NCI-H1694 (cell line): ENCODE data around the gene IFNL2.
"Not testable (repeated sequence)": the region's sequence is repeated elsewhere in the genome, so short reads cannot be mapped to it uniquely, and the experiment has no call there.

Source experiments
- DNase-seq: peaks from one replicate; lab custom pipeline; 2025; lab: John Stamatoyannopoulos, UW

The IFNL2 gene

DNA sequence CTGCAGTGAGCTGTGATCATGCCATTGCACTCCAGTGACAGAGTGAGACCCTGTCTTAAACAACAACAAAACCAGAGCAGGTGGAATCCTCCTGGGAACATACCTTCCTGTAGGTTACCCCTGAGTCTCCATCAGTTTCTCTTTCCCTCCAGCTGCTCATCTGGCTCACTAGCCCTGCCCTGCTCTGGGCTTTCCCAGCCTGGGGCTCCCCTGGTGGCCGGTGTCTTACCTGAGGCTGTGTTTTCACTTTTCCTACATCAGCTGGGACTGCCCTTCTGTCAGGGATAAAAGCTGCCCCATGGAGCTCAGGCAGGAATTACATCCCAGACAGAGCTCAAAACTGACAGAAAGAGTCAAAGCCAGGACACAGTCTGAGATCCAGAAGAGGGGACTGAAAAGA is at the start of gene IFNL2:
TSS of gene IFNL2 (plus strand) at position 312 of the 400 bp plus-strand sequence. CDS start 173 bp downstream, outside the sequence.
- not testable (repeated sequence) for DNase-seq

GRCh38 chr19:39219108-39219507 is 49.1 kb upstream of the IFNL2 start:
- not testable (repeated sequence) for DNase-seq

GRCh38 chr19:39223703-39224279 is 44.4 kb upstream of the IFNL2 start:
- DNase-seq, result no peak

- DNase-seq, result no peak
Measured at GRCh38 chr19:39224910-39225309, 43.3 kb upstream of the IFNL2 start.

GRCh38 chr19:39230096-39230764 is 38.0 kb upstream of the IFNL2 start:
- DNase-seq, result no peak

DNA sequence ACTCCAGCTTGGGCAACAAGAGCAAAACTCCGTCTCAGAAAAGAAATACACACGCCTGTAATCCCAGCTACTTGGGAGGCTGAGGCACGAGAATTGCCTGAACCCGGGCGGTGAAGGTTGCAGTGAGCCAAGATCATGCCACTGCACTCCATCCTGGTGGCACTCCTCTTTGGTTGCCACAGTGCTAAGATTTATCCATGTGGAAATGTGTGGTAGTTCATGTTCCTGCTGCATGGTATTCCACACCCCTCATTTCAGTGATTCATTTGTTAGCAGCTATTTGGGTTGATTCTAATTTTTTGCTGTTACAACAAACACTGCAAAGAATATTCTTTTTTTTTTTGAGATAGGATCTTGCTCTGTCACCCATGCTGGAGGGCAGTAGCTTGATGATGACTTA is 35.5 kb upstream of the IFNL2 start:
- no peak for DNase-seq

DNA sequence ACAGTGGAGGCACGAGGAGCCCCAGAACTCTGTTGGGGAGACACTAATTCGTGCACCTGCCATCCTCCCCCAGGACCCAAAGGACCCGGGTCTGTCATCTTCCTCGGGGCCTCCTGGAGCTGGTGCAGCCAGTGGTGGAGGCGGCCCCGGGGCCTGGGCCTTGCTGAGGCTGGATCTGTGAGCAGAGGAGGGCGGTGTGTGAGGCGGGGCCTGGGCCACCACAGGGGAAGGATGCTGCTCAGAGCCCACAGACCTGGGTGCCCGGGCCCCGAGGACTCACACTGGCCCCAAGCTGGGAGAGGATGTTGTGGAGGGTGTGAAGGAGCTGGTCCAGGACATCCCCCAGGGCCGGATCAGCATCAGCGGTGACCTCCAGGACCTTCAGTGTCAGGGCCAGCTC is 31.7 kb upstream of the IFNL2 start:
- DNase-seq, result no peak

DNA sequence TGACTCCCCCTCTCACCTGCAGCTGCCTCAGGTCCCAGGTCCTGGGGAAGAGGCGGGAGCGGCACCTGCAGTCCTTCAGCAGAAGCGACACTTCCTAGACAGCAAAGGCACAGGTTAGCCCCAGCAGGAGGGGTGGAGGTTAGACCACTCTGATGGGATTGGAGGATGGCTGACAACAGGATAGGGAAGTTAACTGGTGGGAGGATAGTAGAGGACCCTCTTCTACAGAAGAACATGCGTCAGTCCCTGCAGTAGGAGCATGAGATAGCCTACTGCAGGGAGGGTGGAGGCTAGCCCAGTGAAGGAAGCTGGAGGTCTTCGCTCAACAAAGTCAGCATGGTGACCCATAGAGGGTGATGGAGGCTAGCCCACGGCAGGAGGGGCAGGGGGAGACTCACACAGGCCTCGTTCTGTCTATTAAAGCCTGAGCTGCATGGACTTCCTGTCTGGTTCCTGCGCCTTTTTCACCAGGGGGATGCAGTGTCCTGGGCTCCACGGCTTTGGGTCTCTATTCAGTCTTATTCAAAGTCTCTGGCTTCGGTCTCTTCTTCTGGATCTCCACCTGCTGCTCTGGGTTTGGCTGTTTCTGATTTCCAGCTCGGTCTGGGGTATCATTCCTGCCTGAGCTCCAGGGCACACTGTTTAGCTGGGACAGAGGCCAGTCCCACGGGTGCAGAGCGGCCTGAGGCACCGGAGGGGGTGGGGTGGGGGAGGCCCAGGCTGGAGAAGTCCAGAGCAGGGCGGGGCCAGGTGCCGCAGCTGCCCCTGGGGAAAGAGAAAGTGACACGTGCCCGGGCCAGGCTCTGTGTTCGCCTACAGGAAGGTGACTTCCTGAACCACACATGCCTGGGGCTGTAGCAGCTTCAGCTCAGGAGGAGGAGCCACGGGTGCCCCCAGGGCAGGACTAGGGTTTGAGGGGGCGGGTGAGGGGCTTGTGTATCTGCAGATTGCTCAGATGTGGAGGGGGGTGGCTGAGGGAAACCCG is 30.7 kb upstream of the IFNL2 start:
- DNase-seq, result no peak

DNA sequence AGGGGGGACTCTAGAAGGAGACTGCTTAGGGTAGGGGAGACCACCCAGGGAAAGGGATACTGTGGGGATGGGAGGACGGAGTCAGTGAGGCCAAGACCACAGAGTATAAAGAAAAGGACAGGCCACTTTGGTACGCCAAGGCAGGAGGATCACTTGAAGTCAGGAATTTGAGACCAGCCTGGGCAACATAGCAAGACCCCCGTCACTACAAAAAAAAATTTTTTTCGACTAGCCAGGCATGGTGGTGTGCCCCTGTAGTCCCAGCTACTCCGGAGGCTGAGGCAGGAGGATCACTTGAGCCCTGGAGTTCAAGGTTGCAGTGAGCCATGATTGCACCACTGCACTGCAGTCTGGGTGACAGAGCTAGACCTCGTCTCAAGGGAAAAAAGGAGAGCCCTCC is 30.0 kb upstream of the IFNL2 start:
- no peak for DNase-seq

DNA sequence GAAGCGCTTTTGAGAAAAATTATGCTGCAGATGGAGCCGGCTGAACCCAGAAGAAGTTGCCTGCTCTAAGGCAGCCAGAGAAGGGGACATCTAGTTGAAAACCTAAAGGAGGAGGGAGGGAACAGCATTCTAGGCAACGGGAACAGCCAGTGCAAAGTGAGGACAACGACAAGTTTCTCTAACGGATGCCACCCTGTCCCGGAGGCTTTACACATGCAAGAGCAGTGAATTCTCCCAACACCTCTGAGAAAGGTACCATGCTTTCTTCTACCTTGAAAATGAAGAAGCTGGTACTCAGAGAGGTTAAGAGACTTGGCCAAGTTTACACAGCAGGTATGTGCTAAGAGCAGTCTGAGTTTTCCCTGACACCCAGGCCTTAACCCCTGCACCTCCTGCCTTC is 29.3 kb upstream of the IFNL2 start:
- no peak for DNase-seq

DNA sequence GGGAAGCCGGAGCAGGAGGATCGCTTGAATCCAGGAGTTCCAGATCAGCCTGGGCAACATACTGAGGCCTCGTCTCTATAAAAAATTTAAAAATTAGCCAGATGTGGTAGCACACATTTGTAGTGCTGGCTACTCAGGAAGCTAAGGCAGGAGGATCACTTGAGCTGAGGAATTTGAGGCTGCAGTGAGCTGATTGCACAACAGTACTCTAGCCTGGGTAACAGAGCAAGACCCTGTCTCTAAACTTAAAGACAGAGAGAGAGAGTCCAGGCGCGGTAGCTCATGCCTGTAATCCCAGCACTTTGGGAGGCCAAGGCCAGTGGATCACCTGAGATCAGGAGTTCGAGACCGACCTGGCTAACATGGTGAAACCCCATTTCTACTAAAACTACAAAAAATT is 27.8 kb upstream of the IFNL2 start:
- DNase-seq, result no peak

GRCh38 chr19:39243741-39244140 is 24.5 kb upstream of the IFNL2 start:
- DNase-seq, result not testable (repeated sequence)

DNA sequence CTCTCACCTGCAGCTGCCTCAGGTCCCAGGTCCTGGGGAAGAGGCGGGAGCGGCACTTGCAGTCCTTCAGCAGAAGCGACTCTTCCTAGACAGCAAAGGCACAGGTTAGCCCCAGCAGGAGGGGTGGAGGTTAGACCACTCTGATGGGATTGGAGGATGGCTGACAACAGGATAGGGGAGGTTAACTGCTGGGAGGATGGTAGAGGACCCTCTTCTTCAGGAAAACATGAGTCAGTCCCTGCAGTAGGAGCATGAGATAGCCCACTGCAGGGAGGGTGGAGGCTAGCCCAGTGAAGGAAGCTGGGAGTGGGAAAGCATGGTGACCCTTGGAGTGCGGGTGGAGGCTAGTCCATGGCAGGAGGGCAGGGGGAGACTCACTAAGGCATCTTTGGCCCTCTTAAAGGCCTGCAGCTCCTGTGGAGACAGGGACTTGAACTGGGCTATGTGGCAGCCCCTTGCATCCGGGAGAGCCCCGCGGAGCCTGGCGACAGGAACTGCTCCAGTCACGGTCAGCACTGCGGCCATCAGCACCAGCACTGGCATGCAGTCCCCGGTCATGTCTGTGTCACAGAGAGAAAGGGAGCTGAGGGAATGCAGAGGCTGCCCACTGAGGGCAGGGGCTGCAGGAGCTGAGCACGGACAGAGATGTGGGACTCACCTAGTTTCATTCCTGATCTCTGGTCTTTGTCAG is 23.6 kb upstream of the IFNL2 start, which contains the start of gene IFNL3:
TSS of gene IFNL3 (minus strand) at position 597 of the 691 bp plus-strand sequence. CDS start at position 558, 39 bp downstream.
- not testable (repeated sequence) for DNase-seq

- DNase-seq, result not testable (repeated sequence)
Measured at GRCh38 chr19:39245166-39245565, 23.0 kb upstream of the IFNL2 start.

GRCh38 chr19:39246951-39247669 is 21.1 kb upstream of the IFNL2 start:
- DNase-seq, result no peak

DNA sequence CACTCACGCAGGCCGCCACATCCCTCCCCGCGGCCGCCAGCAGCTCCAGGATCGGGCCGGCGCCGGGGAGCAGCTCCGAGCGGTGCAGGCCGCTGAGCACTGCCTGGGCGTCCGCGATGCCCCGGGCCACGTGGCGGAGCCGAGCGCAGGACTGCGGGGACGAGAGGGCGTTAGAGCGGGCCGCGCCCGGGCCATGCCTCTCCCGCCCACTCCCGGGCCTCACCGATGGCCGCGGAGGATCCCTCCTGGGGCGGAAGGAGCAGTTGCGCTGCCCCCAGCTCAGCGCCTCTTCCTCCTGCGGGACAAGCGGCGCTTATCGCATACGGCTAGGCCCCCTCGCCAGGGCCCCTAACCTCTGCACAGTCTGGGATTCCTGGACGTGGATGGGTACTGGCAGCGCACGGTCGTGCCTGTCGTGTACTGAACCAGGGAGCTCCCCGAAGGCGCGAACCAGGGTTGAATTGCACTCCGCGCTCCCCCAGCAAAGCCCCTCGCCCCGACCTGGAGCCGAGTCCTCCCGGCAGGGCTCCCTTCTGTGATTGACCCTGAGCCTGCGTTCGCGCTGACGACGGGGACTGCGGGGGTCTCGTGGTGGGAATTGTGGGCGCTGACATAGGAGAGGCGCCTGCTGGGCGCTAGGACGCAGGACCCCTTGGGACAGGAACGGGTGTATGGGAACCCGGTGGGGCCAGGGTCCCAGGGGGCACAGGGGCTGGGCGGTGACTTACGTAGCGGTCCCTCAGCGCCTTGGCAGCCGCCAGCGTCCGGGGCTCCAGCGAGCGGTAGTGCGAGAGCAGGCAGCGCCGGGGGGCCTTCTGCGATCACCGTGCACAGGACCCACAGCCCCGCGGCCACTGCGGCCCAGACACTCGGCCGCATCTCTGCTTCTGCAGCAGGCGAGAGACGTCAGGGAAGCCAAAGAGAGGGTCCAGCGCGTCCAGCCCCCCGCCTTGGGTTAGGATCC is 20.2 kb upstream of the IFNL2 start:
- DNase-seq, result no peak

DNA sequence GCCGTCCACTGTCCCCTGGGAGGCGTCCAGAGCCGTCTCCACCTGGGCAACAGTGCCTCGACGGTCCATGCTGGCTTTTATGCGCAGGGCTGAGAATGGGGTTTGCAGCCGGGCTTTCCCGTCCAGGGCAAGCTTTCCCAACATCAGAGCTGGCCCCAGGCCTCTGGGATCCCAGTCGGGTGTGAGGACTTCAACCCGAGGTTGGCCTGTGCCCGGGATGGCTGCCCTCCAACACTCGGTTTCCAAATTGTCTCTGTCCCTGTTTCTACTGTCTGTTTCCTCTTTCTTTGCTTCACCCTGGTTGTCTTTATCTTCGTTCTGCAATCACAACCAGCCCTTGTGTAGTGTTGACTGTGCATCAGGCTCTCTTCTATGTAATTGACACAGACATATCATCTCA is 19.4 kb upstream of the IFNL2 start, which contains the start of gene IFNL4:
TSS of gene IFNL4 (minus strand) at position 51 of the 400 bp plus-strand sequence.
- DNase-seq, result no peak

DNA sequence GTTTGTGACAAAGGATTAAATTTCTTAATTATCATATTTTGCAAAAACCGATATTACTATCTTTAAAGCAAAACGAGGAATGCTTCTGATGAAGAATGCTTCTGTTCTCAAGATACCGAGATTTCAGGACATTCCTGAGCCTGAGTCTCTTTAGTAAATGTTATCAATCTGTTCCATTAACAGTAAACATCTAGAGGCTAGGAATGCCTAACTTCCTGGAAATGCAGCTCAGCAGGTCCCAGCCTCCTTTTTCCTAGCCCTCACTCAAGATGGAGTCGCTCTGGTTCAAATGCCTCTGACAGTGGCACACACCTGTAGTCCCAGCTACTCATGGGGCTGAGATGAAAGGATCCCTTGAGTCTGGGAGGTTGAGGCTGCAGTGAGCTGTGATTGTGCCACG is 17.1 kb upstream of the IFNL2 start:
- DNase-seq, result no peak

- no peak for DNase-seq
Measured at GRCh38 chr19:39251846-39252245, 16.4 kb upstream of the IFNL2 start.

DNA sequence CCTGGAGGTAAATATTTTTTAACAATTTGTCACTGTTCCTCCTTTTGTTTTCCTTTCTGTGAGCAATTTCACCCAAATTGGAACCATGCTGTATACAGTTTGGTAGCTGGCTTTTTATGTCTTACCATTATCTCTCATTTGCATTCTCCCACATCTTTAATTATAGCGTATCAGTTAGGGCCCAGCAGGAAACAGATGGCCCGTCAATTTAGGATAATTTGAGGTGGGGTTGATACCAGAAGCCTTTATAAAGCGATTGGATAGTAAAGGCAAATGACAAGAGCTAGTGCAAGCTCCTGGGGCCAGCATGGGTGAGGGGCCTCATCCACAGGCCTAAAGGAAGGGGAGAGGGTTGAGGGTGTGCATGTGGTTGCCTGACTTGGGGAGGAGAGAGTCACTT is 15.7 kb upstream of the IFNL2 start:
- DNase-seq, result no peak
